ENCODE data around the gene MYO3B. TPM values are rescaled to one million over a fixed set of nuclear protein-coding genes. Genes with fewer than 3 reads are reported as not detected.

The MYO3B gene
- total and polyA plus RNA-seq, 2 donors (not counting 3 experiments of a cell fraction or from before 2014, with no cell fraction given): 0.03 TPM; not detected in 1

DNA sequence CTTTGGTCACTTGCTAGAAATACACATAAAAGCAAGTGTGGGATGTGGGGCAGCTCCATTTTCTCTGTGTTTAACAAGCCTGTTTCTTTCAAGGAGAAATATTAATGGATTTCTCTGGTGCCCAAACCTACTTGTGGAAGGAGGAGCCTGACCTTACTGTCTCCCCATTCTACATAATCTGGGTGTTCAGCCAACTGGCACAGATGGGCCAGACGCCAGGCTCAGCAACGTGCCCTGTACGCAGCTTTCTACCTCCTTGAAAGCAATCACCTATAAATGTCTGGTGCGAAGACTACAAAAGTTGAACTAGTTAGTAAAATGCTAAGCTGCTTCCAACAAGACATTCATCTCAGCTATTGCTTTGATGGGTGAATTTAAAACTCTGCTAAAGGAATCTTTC, 33.2 kb upstream of the MYO3B start:
- H3K4me2 ChIP-seq (ENCODE audit: insufficient read depth, low read length): no peak overlapping the region
- H3K4me1 ChIP-seq (ENCODE audit: control insufficient read depth, extremely low read depth, insufficient read depth, low read length): no peaks in the 10 kb centered on the region
- no peaks in the 10 kb centered on the region for H3K36me3 ChIP-seq (ENCODE audit: control insufficient read depth in 2 of 2, extremely low read depth in 1 of 2, insufficient read depth in 2 of 2, low read length in 2 of 2)
- TF ChIP-seq POLR2AphosphoS5 (IDR thresholded peaks at IDR 0.05; ENCODE audit: insufficient read depth, low read depth, low read length): no peak
- TF ChIP-seq, protein P1, sequence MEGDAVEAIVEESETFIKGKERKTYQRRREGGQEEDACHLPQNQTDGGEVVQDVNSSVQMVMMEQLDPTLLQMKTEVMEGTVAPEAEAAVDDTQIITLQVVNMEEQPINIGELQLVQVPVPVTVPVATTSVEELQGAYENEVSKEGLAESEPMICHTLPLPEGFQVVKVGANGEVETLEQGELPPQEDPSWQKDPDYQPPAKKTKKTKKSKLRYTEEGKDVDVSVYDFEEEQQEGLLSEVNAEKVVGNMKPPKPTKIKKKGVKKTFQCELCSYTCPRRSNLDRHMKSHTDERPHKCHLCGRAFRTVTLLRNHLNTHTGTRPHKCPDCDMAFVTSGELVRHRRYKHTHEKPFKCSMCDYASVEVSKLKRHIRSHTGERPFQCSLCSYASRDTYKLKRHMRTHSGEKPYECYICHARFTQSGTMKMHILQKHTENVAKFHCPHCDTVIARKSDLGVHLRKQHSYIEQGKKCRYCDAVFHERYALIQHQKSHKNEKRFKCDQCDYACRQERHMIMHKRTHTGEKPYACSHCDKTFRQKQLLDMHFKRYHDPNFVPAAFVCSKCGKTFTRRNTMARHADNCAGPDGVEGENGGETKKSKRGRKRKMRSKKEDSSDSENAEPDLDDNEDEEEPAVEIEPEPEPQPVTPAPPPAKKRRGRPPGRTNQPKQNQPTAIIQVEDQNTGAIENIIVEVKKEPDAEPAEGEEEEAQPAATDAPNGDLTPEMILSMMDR (IDR thresholded peaks at IDR 0.05; ENCODE audit: extremely low read depth in 1 of 2, insufficient read depth in 1 of 2, low read depth in 1 of 2, low read length in 2 of 2): no peak
- TF ChIP-seq EZH2 (IDR thresholded peaks at IDR 0.05; ENCODE audit: borderline replicate concordance, low read depth, low read length, severe bottlenecking): no peak
- no peak for TF ChIP-seq JUN (IDR thresholded peaks at IDR 0.05; ENCODE audit: borderline replicate concordance, insufficient read depth, insufficient read length, low read depth)
- no peak for TF ChIP-seq MYC (IDR thresholded peaks at IDR 0.05; ENCODE audit: low read depth, low read length)
- no peak for TF ChIP-seq FOS (IDR thresholded peaks at IDR 0.05; ENCODE audit: borderline replicate concordance, insufficient read depth, low read length)
- no peak for TF ChIP-seq GATA2 (IDR thresholded peaks at IDR 0.05; ENCODE audit: insufficient read depth, insufficient read length, low read depth, low read length)
- no peak for TF ChIP-seq POLR2A (IDR thresholded peaks at IDR 0.05; ENCODE audit: low read depth, low read length)
- TF ChIP-seq, protein P2, sequence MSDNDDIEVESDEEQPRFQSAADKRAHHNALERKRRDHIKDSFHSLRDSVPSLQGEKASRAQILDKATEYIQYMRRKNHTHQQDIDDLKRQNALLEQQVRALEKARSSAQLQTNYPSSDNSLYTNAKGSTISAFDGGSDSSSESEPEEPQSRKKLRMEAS (IDR thresholded peaks at IDR 0.05; ENCODE audit: insufficient read depth, insufficient read length): no peak
- no peaks in the 10 kb centered on the region for H4K20me1 ChIP-seq (replicated peaks; ENCODE audit: control insufficient read depth, extremely low read depth, insufficient read depth, low read length)
- H3K79me2 ChIP-seq (ENCODE audit: control insufficient read depth, insufficient read depth, low read length): no peaks in the 10 kb centered on the region
- H3K4me3 ChIP-seq (replicated peaks in 1 of 3; ENCODE audit: insufficient read depth in 1 of 3, low read depth in 1 of 3, low read length in 3 of 3): no peak overlapping the region
- H3K9me3 ChIP-seq (replicated peaks; ENCODE audit: control insufficient read depth, insufficient read depth, low read length): no peaks in the 10 kb centered on the region
- H2AFZ ChIP-seq (ENCODE audit: low read depth, low read length): no peak overlapping the region
- no peak overlapping the region for H3K9ac ChIP-seq (replicated peaks; ENCODE audit: extremely low read depth, insufficient read depth, low read length)
- no peak for FAIRE-seq
- H3K9me1 ChIP-seq (replicated peaks; ENCODE audit: control insufficient read depth, extremely low read depth, insufficient read depth, low read length): no peaks in the 10 kb centered on the region
- intact Hi-C loops (cut with micrococcal nuclease) (no loop called here), dilution Hi-C loops (cut with MboI; ENCODE audit: extremely low pct_ligation_motif_present, low sequenced_read_pairs) (no loop called here)
- ChIA-PET POLR2A (no interaction called here), CTCF (interaction anchor here (1.5 kb wide), 1 partner anchor 10 kb away, joined by 4 read pairs; no protein-coding TSS in a partner anchor)
- DNase-seq (ENCODE audit: low read depth, low spot score): no peak
- H3K27ac ChIP-seq (ENCODE audit: insufficient read depth, low read depth, low read length): no peak overlapping the region
- no TSS peak for BruUV-seq (replicated peaks)
- H3K27me3 ChIP-seq (ENCODE audit: control insufficient read depth in 2 of 2, insufficient read depth in 2 of 2, low read length in 2 of 2): no peaks in the 10 kb centered on the region
